K562 (cell line): Measurements from ENCODE around the gene JUNB. TPM values are rescaled to one million over a fixed set of nuclear protein-coding genes. Genes with fewer than 3 reads are reported as not detected.

ENCODE experiments used
- ATF7 ChIP-seq: fragments of 450-650 bp; IDR thresholded peaks from 2 replicates; pipeline ENCODE4 v1.7.1; 2014; ENCODE audit warnings: mild to moderate bottlenecking, moderate library complexity
- CBFA2T2 ChIP-seq: fragments of 450-650 bp; conservative IDR thresholded peaks from 2 replicates; pipeline ENCODE4 v1.6.1; 2017; ENCODE audit warnings: mild to moderate bottlenecking
- FOXA1 ChIP-seq: fragments of 450-650 bp; IDR thresholded peaks from 2 replicates; pipeline ENCODE4 v1.6.1; 2016; ENCODE audit warnings: mild to moderate bottlenecking, borderline replicate concordance
- HMG20A ChIP-seq: fragments of 450-650 bp; formaldehyde crosslinking; conservative IDR thresholded peaks from 2 replicates; pipeline ENCODE4 v1.4.0; 2020; ENCODE audit warnings: mild to moderate bottlenecking, mixed read lengths
- NEUROD1 ChIP-seq: fragments of 150-350 bp; IDR thresholded peaks from 2 replicates; pipeline ENCODE4 v1.6.1; 2014; ENCODE audit warnings: borderline replicate concordance, low read length, low read depth; ENCODE audit not compliant: partially characterized antibody
- PURB ChIP-seq: sonication (generic); formaldehyde crosslinking; IDR thresholded peaks from 2 replicates; pipeline ENCODE4 v1.9.0; 2021; ENCODE audit warnings: low read depth, mild to moderate bottlenecking, missing genetic modification reagents
- RREB1 ChIP-seq: fragments of 250-450 bp; sonication (Bioruptor Pico); IDR thresholded peaks from 2 replicates; pipeline ENCODE4 v1.4.0; 2020
- TFE3 ChIP-seq: fragments of 450-650 bp; formaldehyde crosslinking; IDR thresholded peaks from 2 replicates; pipeline ENCODE4 v1.4.0; 2020; ENCODE audit warnings: mild to moderate bottlenecking, mixed read lengths
- ZBTB9 ChIP-seq: fragments of 450-650 bp; formaldehyde crosslinking; IDR thresholded peaks from 2 replicates; pipeline ENCODE4 v1.4.0; 2020; ENCODE audit warnings: mild to moderate bottlenecking, moderate library complexity
- ZNF3 ChIP-seq: fragments of 250-450 bp; sonication (Bioruptor Pico); IDR thresholded peaks from 2 replicates; pipeline ENCODE4 v1.5.0; 2021; ENCODE audit warnings: mild to moderate bottlenecking, moderate library complexity
- polyA plus RNA-seq, 8 experiments: library from polyadenylated mRNA; depleted of rRNA in 4 of 8; stranded (reverse) in 5 of 8; unstranded in 3 of 8; fragments of >200 nt; fragmentation: Nextera tagmentation in 2 of 8; fragmentation: Illumina TruSeq in 1 of 8; extraction: Ambion mirVana in 2 of 8; extraction: Trizol in 1 of 8; gene quantifications; 2 replicates each; pipeline versions ENCODE4 v1.2.1 to v1.2.3, GENCODE V29; 2011 to 2014; ENCODE audit warnings: inconsistent platforms in 1 of 8, missing spikeins in 1 of 8
- total RNA-seq, 7 experiments: library from RNA; depleted of rRNA in 6 of 7; stranded (reverse); fragments of >200 nt in 6 of 7; fragmentation: Illumina TruSeq in 2 of 7; extraction: Trizol in 2 of 7; gene quantifications; 2 replicates each; pipeline versions ENCODE4 v1.2.1 to v1.2.3, GENCODE V29; 2011 to 2021; ENCODE audit warnings: low replicate concordance in 1 of 7
- TF ChIP-seq, protein P1 (sequence below), 2 experiments: fragments of 250-450 bp in 1 of 2; fragments of 450-650 bp in 1 of 2; sonication (Bioruptor Pico) in 1 of 2; IDR thresholded peaks; 2 replicates each; pipeline versions ENCODE4 v1.6.1 to v1.8.0; 2016 to 2021; ENCODE audit warnings: mild to moderate bottlenecking in 2 of 2, moderate library complexity in 2 of 2, missing compliant biosample characterization in 1 of 2, missing genetic modification characterization in 1 of 2
- TF ChIP-seq, protein P2 (sequence below), 3 experiments: IDR thresholded peaks in 2 of 3; conservative IDR thresholded peaks in 1 of 3; 2 replicates each; pipeline ENCODE4 v1.5.1; 2011 to 2012; ENCODE audit warnings: low read length in 3 of 3, mild to moderate bottlenecking in 3 of 3, control low read depth in 2 of 3, improper control_type of control experiment in 1 of 3, inconsistent platforms in 1 of 3, low read depth in 1 of 3, mixed read lengths in 1 of 3, moderate library complexity in 1 of 3; ENCODE audit not compliant: insufficient read depth in 2 of 3

The JUNB gene
- total and polyA plus RNA-seq, 9 of the 15 experiments (the other 6 are each of a cell fraction or from before 2014, with no cell fraction given), result 0.23 to 88.1 (median 13.1) TPM

- peak; percentile 45; the same call in 1 of the 2 replicates for TF ChIP-seq RREB1 (CRISPR knock-in tag)
- TF ChIP-seq, protein P1, sequence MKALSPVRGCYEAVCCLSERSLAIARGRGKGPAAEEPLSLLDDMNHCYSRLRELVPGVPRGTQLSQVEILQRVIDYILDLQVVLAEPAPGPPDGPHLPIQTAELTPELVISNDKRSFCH (CRISPR knock-in tag; IDR thresholded peaks at IDR 0.05), result no peak
- TF ChIP-seq, protein P1 (tag; IDR thresholded peaks at IDR 0.05), result 0 out of 2 replicates have a peak, but pooled peaks have one; percentile 26
- no peak for TF ChIP-seq FOXA1
- TF ChIP-seq, protein P2, sequence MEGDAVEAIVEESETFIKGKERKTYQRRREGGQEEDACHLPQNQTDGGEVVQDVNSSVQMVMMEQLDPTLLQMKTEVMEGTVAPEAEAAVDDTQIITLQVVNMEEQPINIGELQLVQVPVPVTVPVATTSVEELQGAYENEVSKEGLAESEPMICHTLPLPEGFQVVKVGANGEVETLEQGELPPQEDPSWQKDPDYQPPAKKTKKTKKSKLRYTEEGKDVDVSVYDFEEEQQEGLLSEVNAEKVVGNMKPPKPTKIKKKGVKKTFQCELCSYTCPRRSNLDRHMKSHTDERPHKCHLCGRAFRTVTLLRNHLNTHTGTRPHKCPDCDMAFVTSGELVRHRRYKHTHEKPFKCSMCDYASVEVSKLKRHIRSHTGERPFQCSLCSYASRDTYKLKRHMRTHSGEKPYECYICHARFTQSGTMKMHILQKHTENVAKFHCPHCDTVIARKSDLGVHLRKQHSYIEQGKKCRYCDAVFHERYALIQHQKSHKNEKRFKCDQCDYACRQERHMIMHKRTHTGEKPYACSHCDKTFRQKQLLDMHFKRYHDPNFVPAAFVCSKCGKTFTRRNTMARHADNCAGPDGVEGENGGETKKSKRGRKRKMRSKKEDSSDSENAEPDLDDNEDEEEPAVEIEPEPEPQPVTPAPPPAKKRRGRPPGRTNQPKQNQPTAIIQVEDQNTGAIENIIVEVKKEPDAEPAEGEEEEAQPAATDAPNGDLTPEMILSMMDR (IDR thresholded peaks at IDR 0.05 in 2 of 3, conservative IDR thresholded peaks at IDR 0.05 in 1 of 3; ENCODE audit: insufficient read depth in 2 of 3, low read depth in 1 of 3, low read length in 3 of 3), result peak; percentile 33 to 58 (median 40); a peak in 4 of 6 replicates
- TF ChIP-seq CBFA2T2, result peak; percentile 23; the same call in 1 of the 2 replicates
- TF ChIP-seq ZNF3 (CRISPR knock-in tag), result no peak
- TF ChIP-seq ATF7, result peak; percentile 36; the same call in 1 of the 2 replicates
- TF ChIP-seq ZBTB9 (CRISPR knock-in tag), result 0 out of 2 replicates have a peak, but pooled peaks have one; percentile 17
- no peak for TF ChIP-seq TFE3 (CRISPR knock-in tag)
- TF ChIP-seq NEUROD1, result peak; percentile 52
- TF ChIP-seq PURB, result no peak
- no peak for TF ChIP-seq HMG20A (CRISPR knock-in tag)
These were observed 11.9 kb upstream of the JUNB start (continued) for GRCh38 chr19:12779162-12779993.
